Coronary artery (tissue), 2 donors: ENCODE measurements around the gene TAS2R38.

Experiments
- DNase-seq: peaks from one replicate; pipeline ENCODE4 v3.0.0-alpha.2; 2017; ENCODE audit warnings: low spot score
- H3K27ac ChIP-seq, 2 donors: fragments of 200-600 bp; sonication (generic); one replicate each; pipeline ENCODE4 v1.5.1; 2016 to 2019
- H3K4me3 ChIP-seq: fragments of 200-600 bp; sonication (generic); 2 replicates; pipeline ENCODE4 v1.5.1; 2016; ENCODE audit warnings: mild to moderate bottlenecking, moderate library complexity
- CTCF ChIP-seq: fragments of 200-600 bp; sonication (generic); IDR thresholded peaks from one replicate; pipeline ENCODE4 v1.5.1; 2019; ENCODE audit warnings: antibody characterized with exemption

Gene TAS2R38

GRCh38 chr7:141949911-141950310 is 23.7 kb downstream of the TAS2R38 start:
- no peak overlapping the region for H3K27ac ChIP-seq
- no peak for TF ChIP-seq CTCF
- H3K4me3 ChIP-seq: no peak overlapping the region
- no peak for DNase-seq

- no peak for TF ChIP-seq CTCF
- H3K4me3 ChIP-seq: no peak overlapping the region
- no peak for DNase-seq
- H3K27ac ChIP-seq: no peak overlapping the region
These were observed 24.1 kb downstream of the TAS2R38 start for GRCh38 chr7:141949451-141949850.

DNA sequence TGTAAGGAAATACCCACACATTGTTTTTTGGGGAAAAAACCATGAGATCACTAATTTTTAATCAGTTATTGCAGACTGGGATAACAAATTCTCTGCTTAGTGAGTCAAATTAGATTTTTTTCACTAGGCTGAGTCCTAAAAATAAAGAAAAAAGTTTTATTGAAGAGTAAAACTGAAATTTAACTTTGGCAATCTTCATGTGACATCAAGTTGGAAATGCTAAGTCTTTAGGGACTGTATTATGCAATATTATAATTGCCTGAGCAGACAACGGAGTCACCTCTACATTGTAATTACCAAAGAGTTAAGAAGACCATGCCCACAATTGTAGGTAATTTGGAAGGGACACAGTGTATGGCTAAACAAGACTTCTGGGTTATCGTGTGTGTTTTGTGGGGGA is 24.6 kb downstream of the TAS2R38 start:
- no peak overlapping the region for H3K27ac ChIP-seq
- TF ChIP-seq CTCF: no peak
- DNase-seq: no peak
- no peak overlapping the region for H3K4me3 ChIP-seq

- no peak within 1 kb of the TSS for H3K4me3 ChIP-seq
These were observed 26.8 kb downstream of the TAS2R38 start, which contains the start of gene CLEC5A for GRCh38 chr7:141946796-141947195. Gene CLEC5A (minus strand): TSS chr7:141946974. CDS start chr7:141946292, 682 bp downstream.

DNA sequence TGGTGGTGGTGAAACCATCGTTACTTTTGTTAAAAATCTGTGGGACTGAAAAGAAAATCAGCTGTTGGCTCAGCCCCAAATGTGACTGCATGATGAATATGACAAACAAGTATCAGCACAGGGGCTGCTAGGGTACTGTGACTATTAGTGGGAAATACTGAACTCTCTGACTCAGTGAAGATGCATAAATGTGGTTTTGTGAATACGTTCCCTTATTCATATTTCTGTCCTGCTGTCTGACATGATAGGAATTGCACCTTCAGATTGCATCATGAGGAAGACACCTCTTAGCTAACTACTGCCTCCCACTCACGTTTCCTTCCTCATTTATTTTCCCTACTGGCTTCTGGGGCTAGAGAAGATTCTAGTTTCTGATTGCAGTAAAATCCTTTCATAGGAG is 28.2 kb downstream of the TAS2R38 start:
- DNase-seq: no peak
- H3K4me3 ChIP-seq: no peak overlapping the region
- no peak overlapping the region for H3K27ac ChIP-seq
- no peak for TF ChIP-seq CTCF

More at GRCh38 chr7:141946796-141947195, 26.8 kb downstream of the TAS2R38 start, which contains the start of gene CLEC5A:
- DNase-seq: no peak
- no peak for TF ChIP-seq CTCF
- no peak within 1 kb of the TSS for H3K27ac ChIP-seq

- DNase-seq: no peak
- Histone ChIP-seq H3K27ac (no peak overlapping the region), H3K4me3 (no peak overlapping the region)
- no peak for TF ChIP-seq CTCF
These were observed 28.8 kb downstream of the TAS2R38 start for GRCh38 chr7:141944811-141945210.

DNA sequence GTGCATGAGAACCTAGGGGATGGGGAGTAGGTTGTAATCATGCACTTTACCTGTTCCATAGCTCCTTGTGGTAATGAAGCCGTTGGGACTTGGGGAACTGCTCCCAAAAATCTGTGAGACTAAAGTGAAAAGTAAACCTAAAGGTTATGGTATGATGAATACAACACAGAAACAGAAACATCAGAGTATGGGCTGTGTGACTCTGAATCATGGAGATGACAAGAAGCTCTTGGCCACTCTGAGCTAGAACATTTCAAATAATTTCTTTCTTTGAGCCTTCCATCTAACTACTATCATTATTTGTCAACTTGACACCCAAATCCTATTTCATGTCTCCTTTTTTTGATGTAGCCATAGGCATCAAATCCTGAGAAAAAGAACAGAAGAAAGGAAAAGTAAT is 29.7 kb downstream of the TAS2R38 start:
- DNase-seq: no peak
- Histone ChIP-seq H3K27ac (no peak overlapping the region), H3K4me3 (no peak overlapping the region)
- TF ChIP-seq CTCF: no peak
